HFFc6 (cell line): ENCODE data around the gene BRWD1. TPM values are rescaled to one million over a fixed set of nuclear protein-coding genes. Genes with fewer than 3 reads are reported as not detected.

Experiments
- DNase-seq: peaks from one replicate; pipeline ENCODE4 v3.0.0-alpha.2; 2018
- H3K27ac Mint-ChIP-seq: 2 replicates; pipeline ENCODE4 v1.8.0; 2020; ENCODE audit warnings: mild to moderate bottlenecking, mixed read lengths
- H3K27me3 Mint-ChIP-seq: 2 replicates; pipeline ENCODE4 v1.8.0; 2021; ENCODE audit warnings: mild to moderate bottlenecking, moderate library complexity, mixed read lengths; ENCODE audit not compliant: insufficient read depth
- H3K36me3 Mint-ChIP-seq: 2 replicates; pipeline ENCODE4 v1.8.0; 2021; ENCODE audit warnings: low read depth, mixed read lengths
- H3K4me1 Mint-ChIP-seq: 2 replicates; pipeline ENCODE4 v1.8.0; 2020; ENCODE audit warnings: low read depth, mixed read lengths
- H3K4me3 Mint-ChIP-seq: 2 replicates; pipeline ENCODE4 v1.8.0; 2020; ENCODE audit warnings: mild to moderate bottlenecking, moderate library complexity, mixed read lengths
- H3K9me3 Mint-ChIP-seq: 2 replicates; pipeline ENCODE4 v1.8.0; 2020; ENCODE audit warnings: mild to moderate bottlenecking, mixed read lengths
- total RNA-seq, 6 experiments: library from RNA; stranded (reverse); fragmentation: NEBNext Ultra II Directional; extraction: Animal tissue kit (Norgen Biotek cat#: 25700); gene quantifications; 2 replicates in 1 of 6; 3 replicates in 5 of 6; pipeline ENCODE4 v1.2.3, GENCODE V29; 2021
- TF ChIP-seq, protein P1 (sequence below): fragments of 200-600 bp; sonication (generic); IDR thresholded peaks from 2 replicates; pipeline ENCODE4 v1.5.0; 2021; ENCODE audit warnings: antibody characterized with exemption, mild to moderate bottlenecking

BRWD1 gene
- total RNA-seq, 6 experiments from 2014 or later, result 15.0 to 17.7 (median 15.9) TPM

DNA sequence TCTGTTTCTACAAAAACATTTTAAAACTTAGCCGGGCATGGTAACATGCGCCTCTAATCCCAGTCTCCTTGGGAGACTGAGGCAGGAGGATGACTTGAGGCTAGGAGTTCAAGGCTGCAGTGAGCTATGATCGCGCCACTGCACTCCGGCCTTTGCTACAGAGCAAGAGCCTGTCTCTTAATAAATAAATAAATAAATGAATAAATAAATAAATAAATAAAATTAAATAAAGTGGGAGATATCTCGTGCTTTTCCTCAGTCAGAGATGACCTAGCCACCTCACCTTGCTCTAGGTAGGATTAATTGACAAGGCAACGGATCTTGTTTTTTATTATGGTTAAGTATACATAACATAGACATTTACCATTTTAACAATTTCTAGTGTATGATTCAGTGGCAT lies 14.3 kb upstream of the BRWD1 start:
- peaks cover 7% of the 10 kb centered on the region for H3K4me1 Mint-ChIP-seq
- no peaks in the 10 kb centered on the region for H3K9me3 Mint-ChIP-seq
- no peaks in the 10 kb centered on the region for H3K36me3 Mint-ChIP-seq
- H3K27me3 Mint-ChIP-seq, result peaks cover 2% of the 10 kb centered on the region
- no peak for DNase-seq
- TF ChIP-seq, protein P1, sequence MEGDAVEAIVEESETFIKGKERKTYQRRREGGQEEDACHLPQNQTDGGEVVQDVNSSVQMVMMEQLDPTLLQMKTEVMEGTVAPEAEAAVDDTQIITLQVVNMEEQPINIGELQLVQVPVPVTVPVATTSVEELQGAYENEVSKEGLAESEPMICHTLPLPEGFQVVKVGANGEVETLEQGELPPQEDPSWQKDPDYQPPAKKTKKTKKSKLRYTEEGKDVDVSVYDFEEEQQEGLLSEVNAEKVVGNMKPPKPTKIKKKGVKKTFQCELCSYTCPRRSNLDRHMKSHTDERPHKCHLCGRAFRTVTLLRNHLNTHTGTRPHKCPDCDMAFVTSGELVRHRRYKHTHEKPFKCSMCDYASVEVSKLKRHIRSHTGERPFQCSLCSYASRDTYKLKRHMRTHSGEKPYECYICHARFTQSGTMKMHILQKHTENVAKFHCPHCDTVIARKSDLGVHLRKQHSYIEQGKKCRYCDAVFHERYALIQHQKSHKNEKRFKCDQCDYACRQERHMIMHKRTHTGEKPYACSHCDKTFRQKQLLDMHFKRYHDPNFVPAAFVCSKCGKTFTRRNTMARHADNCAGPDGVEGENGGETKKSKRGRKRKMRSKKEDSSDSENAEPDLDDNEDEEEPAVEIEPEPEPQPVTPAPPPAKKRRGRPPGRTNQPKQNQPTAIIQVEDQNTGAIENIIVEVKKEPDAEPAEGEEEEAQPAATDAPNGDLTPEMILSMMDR, result no peak
- no peak overlapping the region for H3K4me3 Mint-ChIP-seq
- H3K27ac Mint-ChIP-seq, result no peak overlapping the region

DNA sequence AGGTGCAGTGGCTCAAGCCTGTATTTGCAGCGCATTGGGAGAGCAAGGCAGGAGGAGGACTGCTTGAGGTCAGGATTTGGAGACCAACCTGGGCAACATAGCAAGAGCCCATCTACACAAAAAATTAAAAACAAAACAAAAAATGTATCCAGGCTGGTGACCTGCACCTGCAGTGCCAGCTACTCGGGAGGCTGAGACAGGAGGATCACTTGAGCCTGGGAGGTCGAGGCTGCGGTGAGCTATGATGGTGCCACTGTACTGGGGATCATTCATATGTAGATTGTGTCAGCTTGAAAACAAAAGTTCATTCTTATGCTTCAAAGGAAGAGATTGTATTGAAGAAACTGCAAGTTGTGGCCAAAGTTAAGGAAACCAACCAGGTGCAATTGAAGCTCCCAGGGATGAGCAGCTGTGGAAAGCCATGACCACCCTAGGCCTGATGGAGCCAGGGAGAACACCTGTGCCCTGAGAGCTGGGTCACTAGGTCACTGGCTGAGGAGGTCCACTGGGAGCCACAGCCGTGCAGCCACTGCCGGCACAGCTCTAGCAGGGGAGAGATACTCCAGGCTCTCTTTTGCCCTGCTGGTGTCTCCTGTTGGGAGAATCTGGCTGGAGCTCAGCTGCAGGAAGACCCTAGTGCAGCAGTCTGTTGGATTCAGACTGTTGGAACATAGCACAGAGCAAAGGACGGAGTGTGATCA lies 13.3 kb upstream of the BRWD1 start:
- no peaks in the 10 kb centered on the region for H3K36me3 Mint-ChIP-seq
- peaks cover 11% of the 10 kb centered on the region for H3K4me1 Mint-ChIP-seq
- H3K27me3 Mint-ChIP-seq, result peaks cover 3% of the 10 kb centered on the region
- no peak overlapping the region for H3K27ac Mint-ChIP-seq
- DNase-seq, result no peak
- H3K9me3 Mint-ChIP-seq, result no peaks in the 10 kb centered on the region
- H3K4me3 Mint-ChIP-seq, result no peak overlapping the region
- TF ChIP-seq, protein P1, result no peak

DNA sequence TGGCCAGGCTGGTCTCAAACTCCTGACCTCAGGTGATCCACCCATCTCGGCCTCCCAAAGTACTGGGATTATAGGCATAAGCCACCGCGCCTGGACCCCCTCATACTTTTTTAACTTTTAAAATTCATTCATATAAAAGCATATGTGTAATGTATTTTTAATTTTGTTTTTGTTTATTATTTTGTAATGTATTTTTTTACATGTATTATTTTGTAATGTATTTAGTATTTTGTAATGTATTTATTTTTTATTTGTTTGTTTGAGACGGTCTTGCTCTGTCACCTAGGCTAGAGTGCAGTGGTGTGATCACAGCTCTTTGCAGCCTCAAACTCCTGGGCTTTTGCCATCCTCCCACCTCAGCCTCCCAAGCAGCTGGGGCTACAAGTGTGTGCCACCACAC lies 12.0 kb upstream of the BRWD1 start:
- H3K36me3 Mint-ChIP-seq, result no peaks in the 10 kb centered on the region
- TF ChIP-seq, protein P1, result no peak
- H3K27me3 Mint-ChIP-seq, result peaks cover 3% of the 10 kb centered on the region
- DNase-seq, result no peak
- H3K9me3 Mint-ChIP-seq, result no peaks in the 10 kb centered on the region
- H3K27ac Mint-ChIP-seq, result no peak overlapping the region
- H3K4me3 Mint-ChIP-seq, result no peak overlapping the region
- H3K4me1 Mint-ChIP-seq, result peaks cover 17% of the 10 kb centered on the region

DNA sequence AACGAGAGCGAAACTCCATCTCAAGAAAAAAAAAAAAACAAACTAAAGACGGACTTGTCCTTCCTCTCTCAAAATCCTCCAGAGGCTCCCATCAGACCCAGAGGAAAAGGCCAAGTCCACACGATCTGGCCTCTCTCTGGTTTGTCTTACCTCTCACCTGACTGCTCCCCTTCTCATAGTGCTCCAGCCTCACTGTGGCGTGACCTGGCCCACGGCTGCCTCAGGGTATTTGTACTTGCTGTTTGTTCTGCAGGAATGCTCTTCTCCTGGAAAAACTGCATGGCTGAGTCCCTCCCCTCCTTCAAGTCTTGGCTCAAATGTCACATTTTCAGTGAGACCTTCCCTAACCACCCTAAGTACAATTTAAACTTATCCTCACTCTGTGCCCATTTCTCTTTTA lies 8.0 kb upstream of the BRWD1 start:
- no peak for DNase-seq
- H3K4me3 Mint-ChIP-seq, result peak overlapping the region; percentile 11; the same call in 1 of the 2 replicates
- H3K36me3 Mint-ChIP-seq, result no peaks in the 10 kb centered on the region
- H3K27me3 Mint-ChIP-seq, result peaks cover 3% of the 10 kb centered on the region
- H3K4me1 Mint-ChIP-seq, result peaks cover 40% of the 10 kb centered on the region
- H3K9me3 Mint-ChIP-seq, result no peaks in the 10 kb centered on the region
- H3K27ac Mint-ChIP-seq, result peak overlapping the region; percentile 44
- TF ChIP-seq, protein P1, result no peak

DNA sequence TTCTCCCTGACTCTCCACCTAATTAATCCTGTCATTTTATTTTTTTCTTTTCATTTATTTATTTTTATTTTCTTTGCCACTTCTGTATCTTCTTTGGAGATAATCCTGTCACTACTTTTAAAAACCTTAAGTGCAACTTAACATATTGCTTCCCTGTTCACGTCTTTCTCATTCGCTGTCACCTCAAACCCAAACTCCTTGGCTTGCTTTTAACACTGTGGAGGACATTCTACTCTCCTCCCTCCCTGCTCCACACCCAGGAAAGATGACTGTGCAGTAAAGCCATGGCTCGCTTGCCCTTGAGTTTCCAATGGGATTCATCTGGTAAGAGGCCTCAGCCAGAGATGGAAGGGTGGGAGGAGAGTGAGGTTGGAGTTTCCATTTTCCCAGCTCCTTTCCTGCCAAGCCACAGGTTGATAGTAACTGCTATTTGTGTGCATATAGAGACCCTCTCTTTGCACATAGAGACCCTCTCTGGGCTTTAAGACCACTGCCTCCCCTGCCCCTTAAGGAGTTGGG lies 6.4 kb upstream of the BRWD1 start:
- TF ChIP-seq, protein P1, result no peak
- H3K36me3 Mint-ChIP-seq, result no peaks in the 10 kb centered on the region
- H3K27me3 Mint-ChIP-seq, result peaks cover 3% of the 10 kb centered on the region; the same call in 1 of the 2 replicates
- no peaks in the 10 kb centered on the region for H3K9me3 Mint-ChIP-seq
- H3K27ac Mint-ChIP-seq, result peak overlapping the region; percentile 45; the same call in 1 of the 2 replicates
- no peak overlapping the region for H3K4me3 Mint-ChIP-seq
- no peak for DNase-seq
- H3K4me1 Mint-ChIP-seq, result peaks cover 50% of the 10 kb centered on the region
